DND-41 (cell line): ENCODE data around the gene SPPL2C.
A peak's percentile ranks its signal among the peaks of the same experiment; 100 is the strongest.

Source experiments
- ATAC-seq: fragments of 200-7000 bp; cut with Tn5 transposase; 3 replicates; pipeline ENCODE4 v1.9.1; 2021; ENCODE audit warnings: low read depth; ENCODE audit not compliant: insufficient read depth
- DNase-seq: peaks from one replicate; pipeline ENCODE4 v3.0.0-alpha.2; 2020
- H2AFZ ChIP-seq: 2 replicates; pipeline ENCODE4 v1.6.0; 2012; ENCODE audit warnings: low read depth, low read length
- H3K27ac ChIP-seq: 2 replicates; pipeline ENCODE4 v1.5.1; 2012; ENCODE audit warnings: low read length, inconsistent platforms
- H3K27me3 ChIP-seq: fragments of 200-600 bp; sonication (generic); 2 replicates; pipeline ENCODE4 v1.6.0; 2012; ENCODE audit warnings: low read length, mild to moderate bottlenecking, inconsistent platforms; ENCODE audit not compliant: insufficient read depth, poor library complexity
- H3K36me3 ChIP-seq: 2 replicates; pipeline ENCODE4 v1.5.1; 2012; ENCODE audit warnings: low read length, inconsistent platforms; ENCODE audit not compliant: insufficient read depth
- H3K4me1 ChIP-seq: 2 replicates; pipeline ENCODE4 v1.5.1; 2012; ENCODE audit warnings: mild to moderate bottlenecking, low read length; ENCODE audit not compliant: insufficient read depth
- H3K4me2 ChIP-seq: 2 replicates; pipeline ENCODE4 v1.6.0; 2012; ENCODE audit warnings: mild to moderate bottlenecking, moderate library complexity, low read length, inconsistent platforms; ENCODE audit not compliant: insufficient read depth
- H3K4me3 ChIP-seq, 2 experiments: fragments of 200-600 bp in 1 of 2; shearing (Covaris generic) in 1 of 2; 2 replicates each; pipeline ENCODE4 v1.5.1; 2012 to 2016; ENCODE audit warnings: inconsistent platforms in 2 of 2, low read length in 2 of 2, mild to moderate bottlenecking in 2 of 2, low read depth in 1 of 2, moderate library complexity in 1 of 2
- H3K79me2 ChIP-seq: 2 replicates; pipeline ENCODE4 v1.6.0; 2012; ENCODE audit warnings: low read length, inconsistent platforms; ENCODE audit not compliant: insufficient read depth
- H3K9ac ChIP-seq: 2 replicates; pipeline ENCODE4 v1.6.0; 2012; ENCODE audit warnings: low read depth, mild to moderate bottlenecking, inconsistent platforms, low read length, moderate library complexity
- H3K9me3 ChIP-seq: 2 replicates; pipeline ENCODE4 v1.5.1; 2012; ENCODE audit warnings: low read length, moderate library complexity, mild to moderate bottlenecking, inconsistent platforms; ENCODE audit not compliant: insufficient read depth, severe bottlenecking
- H4K20me1 ChIP-seq: 2 replicates; pipeline ENCODE4 v1.6.0; 2012; ENCODE audit warnings: low read length; ENCODE audit not compliant: insufficient read depth
- CTCF ChIP-seq: IDR thresholded peaks from 2 replicates; pipeline ENCODE4 v1.5.1; 2012; ENCODE audit warnings: borderline replicate concordance, low read length, moderate library complexity, mild to moderate bottlenecking; ENCODE audit not compliant: poor library complexity, severe bottlenecking; ENCODE audit errors: extremely low read depth
- EZH2 ChIP-seq: IDR thresholded peaks from 3 replicates; pipeline ENCODE4 v1.6.1; 2012; ENCODE audit warnings: borderline replicate concordance, low read depth, mild to moderate bottlenecking, moderate library complexity, low read length, inconsistent platforms; ENCODE audit not compliant: severe bottlenecking

SPPL2C gene

DNA sequence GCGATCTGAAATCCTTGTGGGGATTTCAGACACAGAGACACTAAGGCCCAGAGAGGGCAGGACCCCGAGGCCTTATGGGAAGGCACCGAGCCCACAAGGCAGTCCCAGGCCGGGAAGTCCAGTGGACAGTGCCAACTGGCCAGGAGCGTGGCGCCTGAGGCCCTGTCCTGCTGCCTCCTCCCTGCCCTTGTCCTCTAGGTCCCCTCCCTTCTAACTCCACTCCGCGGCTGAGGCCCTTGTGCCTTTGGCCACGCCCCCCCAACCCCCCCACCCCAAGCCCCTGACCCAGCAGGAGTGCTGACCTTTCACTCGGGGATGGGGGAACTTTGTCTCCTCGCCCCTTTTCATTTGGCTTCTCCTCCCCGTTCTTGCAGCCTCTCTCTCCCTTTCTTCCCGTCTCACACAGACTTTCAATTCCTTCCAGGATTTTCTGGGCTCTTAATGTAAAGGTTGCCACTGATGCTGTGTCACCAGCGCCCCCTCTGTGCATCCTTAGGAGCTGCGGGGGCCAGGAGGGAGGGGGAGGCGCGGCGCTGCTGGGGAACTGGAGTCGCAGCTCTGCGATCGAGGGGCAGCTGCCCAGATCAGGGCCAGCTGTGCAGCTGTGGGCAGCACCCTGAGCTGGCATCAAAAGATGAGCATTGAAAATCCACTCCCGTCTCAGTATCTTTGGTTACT lies 31.5 kb upstream of the SPPL2C start:
- Histone ChIP-seq H3K79me2 (no peaks in the 10 kb centered on the region), H3K9me3 (no peaks in the 10 kb centered on the region), H3K9ac (no peak overlapping the region), H3K4me2 (no peak overlapping the region), H2AFZ (no peak overlapping the region), H3K27me3 (no peaks in the 10 kb centered on the region), H3K4me1 (no peaks in the 10 kb centered on the region), H3K4me3 (no peak overlapping the region), H4K20me1 (no peaks in the 10 kb centered on the region), H3K36me3 (no peaks in the 10 kb centered on the region), H3K27ac (no peak overlapping the region)
- DNase-seq (no peak), ATAC-seq (no peak)
- TF ChIP-seq EZH2 (no peak), CTCF (peak; percentile 32)

GRCh38 chr17:45814622-45815606 lies 29.8 kb upstream of the SPPL2C start:
- Histone ChIP-seq H3K36me3 (no peaks in the 10 kb centered on the region), H4K20me1 (no peaks in the 10 kb centered on the region), H3K9ac (no peak overlapping the region), H3K4me2 (no peak overlapping the region), H3K27ac (no peak overlapping the region), H3K27me3 (no peaks in the 10 kb centered on the region), H3K4me1 (no peaks in the 10 kb centered on the region), H3K79me2 (no peaks in the 10 kb centered on the region), H2AFZ (no peak overlapping the region), H3K9me3 (no peaks in the 10 kb centered on the region), H3K4me3 (no peak overlapping the region)
- TF ChIP-seq CTCF, result no peak
- TF ChIP-seq EZH2, result no peak
- DNase-seq, result no peak
- ATAC-seq, result no peak

DNA sequence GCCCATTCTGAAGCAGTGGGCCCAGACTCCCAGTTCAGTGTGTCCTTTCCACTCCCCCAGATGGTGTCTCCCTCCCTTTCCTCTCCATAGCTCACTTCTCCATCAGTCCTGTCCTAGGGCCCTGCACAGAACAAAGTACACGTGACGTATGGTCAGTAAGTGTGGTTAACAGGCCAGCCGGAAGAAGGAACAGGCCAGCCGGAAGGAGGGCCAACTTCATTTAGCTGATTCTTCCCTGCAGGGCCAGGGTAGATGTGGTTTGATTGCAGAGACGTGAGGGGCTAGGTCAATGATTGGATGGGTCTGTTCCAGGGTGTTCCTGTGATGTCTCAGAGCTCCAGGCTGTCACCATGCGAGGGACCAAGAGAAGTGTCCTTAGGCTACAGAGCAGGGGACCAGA lies 28.9 kb upstream of the SPPL2C start:
- H3K36me3 ChIP-seq, result no peaks in the 10 kb centered on the region
- H3K79me2 ChIP-seq, result no peaks in the 10 kb centered on the region
- no peak overlapping the region for H3K27ac ChIP-seq
- no peaks in the 10 kb centered on the region for H4K20me1 ChIP-seq
- H3K4me1 ChIP-seq, result no peaks in the 10 kb centered on the region
- H3K9ac ChIP-seq, result no peak overlapping the region
- no peak for ATAC-seq
- H3K9me3 ChIP-seq, result no peaks in the 10 kb centered on the region
- no peak overlapping the region for H3K4me2 ChIP-seq
- no peak for DNase-seq
- no peak overlapping the region for H3K4me3 ChIP-seq
- no peaks in the 10 kb centered on the region for H3K27me3 ChIP-seq
- no peak overlapping the region for H2AFZ ChIP-seq
- no peak for TF ChIP-seq EZH2
- no peak for TF ChIP-seq CTCF
